HG02678 (cell line): ENCODE data around the gene TGFBR3L.
"Not testable (repeated sequence)": the region's sequence is repeated elsewhere in the genome, so short reads cannot be mapped to it uniquely, and the experiment has no call there.

Source experiments
- ATAC-seq: cut with Tn5 transposase; IDR thresholded peaks from one replicate; pipeline ENCODE4 v1.9.1; 2021; ENCODE audit warnings: mild to moderate bottlenecking, moderate library complexity; ENCODE audit not compliant: unreplicated experiment

Gene TGFBR3L

DNA sequence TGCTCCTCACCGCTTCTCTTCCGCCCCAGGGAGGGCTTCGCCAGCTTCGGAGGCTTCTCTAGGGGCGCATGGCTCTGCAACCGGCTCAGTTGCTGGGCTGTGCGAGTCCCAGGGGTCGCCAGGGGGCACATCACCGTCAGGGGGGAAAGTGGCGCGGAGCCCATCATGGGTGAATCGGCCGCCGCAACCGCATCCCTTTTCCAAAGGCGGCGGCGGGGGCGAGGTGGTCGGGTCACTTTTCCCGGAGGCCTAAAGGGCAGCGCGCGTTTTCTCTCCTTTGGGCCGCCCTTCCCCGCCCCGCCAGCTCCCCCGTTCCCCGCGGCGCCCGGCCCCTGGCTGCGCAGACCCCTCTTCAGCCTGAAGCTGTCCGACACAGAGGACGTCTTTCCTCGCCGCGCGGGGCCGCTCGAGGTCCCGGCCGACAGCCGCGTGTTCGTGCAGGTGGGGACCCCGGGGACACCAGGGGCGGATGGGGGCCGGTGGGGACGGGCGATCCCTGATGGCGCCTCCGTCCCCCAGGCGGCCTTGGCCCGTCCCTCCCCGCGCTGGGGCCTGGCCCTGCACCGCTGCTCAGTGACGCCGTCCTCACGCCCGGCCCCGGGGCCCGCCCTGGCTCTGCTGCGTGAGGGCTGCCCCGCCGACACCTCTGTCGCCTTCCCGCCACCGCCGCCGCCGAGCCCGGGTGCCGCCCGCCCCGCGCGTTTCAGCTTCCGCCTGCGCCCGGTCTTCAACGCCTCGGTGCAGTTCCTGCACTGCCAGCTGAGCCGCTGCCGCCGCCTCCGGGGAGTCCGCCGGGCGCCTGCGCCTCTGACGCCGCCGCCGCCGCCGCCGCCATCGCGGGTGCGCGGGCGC lies 1.7 kb downstream of the TGFBR3L start:
- no peak for ATAC-seq

DNA sequence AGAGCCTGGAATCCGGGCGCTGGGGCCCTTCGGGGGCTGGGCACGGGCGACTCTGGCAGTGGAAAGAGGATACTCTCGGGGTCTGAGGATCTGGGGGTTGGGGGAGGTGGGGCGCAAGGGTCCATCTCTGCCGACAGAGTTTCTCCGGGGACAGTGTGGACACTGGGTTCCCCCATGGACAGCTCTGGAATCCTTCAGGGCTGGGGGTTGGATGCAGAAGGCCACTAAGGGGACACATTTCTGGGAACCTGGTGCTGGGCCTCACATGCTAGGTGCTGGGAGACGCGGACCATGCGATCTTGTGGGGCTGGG lies 2.3 kb downstream of the TGFBR3L start:
- no peak for ATAC-seq

DNA sequence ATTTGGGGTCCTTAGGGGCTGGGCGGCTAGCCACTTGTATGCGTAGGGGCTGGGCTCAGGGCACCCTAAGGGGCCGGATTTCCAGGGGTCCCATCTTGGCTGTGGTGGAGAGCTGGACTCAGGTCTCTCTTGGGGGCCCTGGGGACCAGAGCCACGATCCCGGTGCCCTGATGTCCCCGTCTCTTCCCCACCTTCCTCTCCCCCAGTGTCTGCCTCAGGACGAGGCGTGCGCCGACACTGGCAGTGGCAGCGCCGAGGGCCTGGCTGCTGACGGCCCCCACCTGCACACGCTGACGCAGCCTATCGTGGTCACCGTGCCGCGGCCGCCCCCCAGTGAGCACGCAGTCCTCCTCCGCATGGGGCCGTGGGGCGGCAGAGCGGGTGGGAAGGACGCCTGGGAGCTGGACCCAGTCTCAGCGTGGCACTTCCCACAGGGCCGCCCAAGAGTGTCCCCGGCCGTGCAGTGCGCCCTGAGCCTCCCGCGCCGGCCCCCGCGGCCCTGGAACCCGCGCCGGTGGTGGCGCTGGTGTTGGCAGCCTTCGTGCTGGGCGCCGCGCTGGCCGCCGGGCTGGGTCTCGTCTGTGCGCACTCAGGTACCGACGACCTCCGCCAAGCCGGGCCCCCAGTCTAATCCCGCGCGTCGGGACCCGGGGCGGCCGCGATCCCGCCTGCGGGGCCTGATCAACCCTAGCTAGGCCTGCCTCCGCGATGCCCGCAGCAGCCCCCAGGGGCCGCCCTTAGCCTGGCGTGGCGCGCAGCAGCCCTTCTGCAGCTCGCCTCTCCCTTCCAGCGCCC lies 2.8 kb downstream of the TGFBR3L start:
- ATAC-seq: no peak

DNA sequence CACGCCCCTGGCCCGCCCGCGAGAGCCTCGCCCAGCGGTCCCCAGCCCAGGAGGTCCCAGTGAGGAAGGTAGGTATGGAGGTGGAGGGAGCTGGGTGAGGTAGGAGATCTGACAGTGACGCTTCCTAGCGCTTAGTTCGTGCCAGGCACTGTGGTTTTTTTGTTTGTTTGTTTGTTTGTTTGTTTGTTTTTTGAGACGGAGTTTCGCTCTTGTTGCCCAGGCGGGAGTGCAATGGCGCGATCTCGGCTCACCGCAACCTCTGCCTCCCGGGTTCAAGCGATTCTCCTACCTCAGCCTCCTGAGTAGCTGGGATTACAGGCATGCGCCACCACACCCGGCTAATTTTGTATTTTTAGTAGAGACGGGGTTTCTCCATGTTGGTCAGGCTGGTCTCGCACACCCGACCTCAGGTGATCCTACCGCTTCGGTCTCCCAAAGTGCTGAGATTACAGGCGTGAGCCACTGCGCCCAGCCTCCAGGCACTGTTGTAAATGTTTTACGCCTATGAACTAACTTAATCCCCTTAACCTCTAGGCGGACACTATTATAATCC lies 3.5 kb downstream of the TGFBR3L start:
- not testable (repeated sequence) for ATAC-seq

DNA sequence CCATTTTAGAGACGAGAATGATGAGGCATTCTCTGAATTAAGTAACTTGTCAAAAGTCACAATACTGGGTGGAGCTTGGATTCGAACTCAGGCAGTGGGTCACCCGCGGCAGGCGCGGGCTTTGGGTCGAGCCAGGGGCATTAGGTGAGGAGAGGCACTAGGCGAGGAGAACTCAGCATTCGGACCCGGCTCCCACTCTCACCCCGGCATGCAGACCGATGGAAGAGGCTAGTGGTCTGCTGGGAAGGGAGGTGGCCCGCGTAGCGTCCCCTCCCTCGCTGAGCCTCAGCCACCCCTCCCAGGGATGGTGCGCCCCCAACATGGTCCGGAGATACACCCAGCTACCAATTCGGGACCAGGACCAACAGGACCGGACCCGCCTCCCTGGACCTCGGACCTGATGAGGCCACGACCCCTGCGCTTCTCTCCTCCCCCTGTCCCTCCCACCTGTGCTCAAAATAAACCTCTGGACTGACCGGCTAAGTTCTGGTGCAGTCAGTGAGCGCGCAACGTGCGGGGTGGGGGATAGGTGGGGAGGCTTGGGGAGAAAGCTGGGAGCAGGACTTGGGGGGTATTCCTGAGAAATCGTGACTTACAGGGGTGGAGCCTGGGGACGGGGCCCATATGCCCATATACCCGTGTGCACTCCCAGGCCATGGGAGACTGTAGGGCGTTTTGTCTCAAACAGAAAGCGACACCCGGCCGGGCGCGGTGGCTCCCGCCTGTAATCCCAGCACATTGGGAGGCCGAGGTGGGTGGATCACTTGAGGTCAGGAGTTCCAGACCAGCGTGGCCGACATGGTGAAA lies 4.2 kb downstream of the TGFBR3L start:
- no peak for ATAC-seq

DNA sequence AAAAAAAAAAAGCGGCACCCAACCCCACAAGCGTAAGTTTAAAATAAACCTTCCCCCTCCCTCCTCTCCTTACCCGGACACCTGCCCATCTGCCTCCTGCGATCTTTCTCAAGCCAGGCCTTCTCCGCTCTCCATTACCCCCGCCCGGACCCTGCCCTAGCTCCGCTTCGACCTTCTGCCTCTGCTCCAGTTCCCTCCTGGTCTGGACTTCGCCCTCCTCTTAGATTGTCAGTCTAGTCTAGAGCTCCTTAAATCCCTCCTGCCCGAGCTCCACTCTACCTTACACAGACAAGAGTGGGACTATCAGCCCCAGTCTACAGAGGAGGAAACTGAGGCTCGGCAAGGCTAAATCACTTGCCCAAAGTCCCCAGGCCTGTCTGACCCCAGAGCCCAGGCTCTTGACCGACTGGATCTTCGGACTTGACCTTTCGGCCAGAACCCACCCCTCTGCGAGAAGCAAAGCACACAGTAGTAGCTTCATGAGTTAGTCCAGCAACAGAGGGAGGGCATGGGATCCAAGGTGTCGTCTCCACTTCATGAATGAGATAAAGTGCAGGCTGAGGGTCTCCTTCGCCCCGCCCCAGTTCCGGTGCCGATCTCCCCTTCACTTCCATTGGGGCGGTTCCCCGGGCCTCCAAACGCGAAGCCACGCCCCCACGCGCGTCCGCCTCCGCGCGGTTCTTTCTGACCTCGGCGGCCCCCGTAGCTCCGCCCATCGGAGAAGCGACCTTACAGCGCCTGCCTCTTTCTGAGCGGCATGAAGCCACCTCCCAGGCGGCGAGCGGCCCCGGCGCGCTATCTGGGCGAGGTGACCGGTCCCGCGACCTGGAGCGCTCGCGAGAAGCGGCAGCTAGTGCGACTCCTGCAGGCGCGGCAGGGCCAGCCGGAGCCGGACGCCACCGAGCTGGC lies 5.2 kb downstream of the TGFBR3L start, which contains the start of gene SNAPC2:
SNAPC2 (plus strand) TSS at position 729 of the 909 bp plus-strand sequence; CDS start at position 758, 29 bp downstream.
- peak; percentile 53 for ATAC-seq

DNA sequence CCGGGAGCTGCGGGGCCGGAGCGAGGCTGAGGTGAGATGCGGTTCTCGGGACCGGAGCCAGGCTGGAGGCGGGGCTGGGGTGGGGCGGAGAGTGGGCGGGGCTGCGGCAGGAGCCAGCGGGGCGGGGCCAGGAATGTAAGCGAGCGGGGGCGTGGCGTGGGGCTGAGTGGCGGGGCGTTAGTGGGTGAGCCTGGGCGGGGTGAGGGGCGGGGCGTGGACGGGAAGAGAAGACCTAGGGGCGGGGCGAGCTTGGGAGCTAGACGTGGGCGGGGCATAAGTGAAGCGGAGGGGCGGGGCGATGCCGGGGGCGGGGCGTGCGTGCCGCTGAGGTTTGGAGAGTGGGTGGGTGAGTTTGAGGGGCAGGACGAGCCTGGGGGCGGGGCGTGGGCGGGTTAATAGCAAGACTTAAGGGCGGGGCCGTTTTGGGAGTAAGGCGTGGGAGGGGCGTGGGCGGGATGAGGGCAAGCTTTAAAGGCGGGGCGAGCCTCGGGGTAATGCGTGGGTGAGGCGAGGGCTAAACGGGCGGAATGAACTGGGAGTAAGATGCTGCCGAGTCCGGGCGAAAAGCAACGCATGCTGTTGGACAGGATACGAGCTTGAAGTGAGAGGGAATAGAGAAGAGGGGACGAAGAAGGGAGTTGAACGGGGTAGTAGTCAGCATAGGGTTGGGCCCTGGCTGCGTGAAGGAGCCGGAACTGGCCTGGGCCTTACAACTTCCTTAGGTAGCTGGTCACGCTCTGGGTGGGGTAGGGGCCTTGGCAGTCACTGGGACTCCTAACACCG lies 6.1 kb downstream of the TGFBR3L start:
- ATAC-seq: peak; percentile 54

DNA sequence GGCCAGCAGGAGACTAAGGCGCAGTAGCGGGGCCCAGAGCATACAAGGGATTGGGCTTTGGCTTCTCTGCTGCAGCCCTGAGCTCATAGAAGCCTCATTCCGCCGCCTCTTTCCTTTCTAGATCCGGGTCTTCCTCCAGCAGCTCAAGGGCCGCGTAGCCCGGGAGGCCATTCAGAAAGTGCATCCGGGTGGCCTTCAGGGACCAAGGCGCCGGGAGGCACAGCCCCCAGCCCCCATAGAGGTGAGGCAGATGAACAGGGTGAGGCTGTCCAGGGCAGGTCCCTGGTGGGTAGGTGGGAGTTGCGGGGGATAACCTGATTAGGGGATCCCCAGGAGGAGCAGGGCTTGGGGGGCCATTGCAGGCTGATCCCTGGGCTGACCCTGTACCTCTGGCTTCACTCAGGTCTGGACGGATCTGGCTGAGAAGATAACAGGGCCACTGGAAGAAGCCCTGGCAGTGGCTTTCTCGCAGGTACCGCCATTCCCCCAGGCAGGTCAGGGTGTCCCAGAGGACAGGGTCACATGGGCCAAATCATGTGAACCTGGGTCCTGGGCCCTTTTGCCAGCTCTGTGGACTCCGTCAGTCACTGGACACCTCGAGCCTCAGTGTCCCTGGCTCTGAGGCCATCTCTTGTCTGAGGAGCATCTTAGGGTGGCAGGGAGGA lies 6.8 kb downstream of the TGFBR3L start:
- no peak for ATAC-seq

DNA sequence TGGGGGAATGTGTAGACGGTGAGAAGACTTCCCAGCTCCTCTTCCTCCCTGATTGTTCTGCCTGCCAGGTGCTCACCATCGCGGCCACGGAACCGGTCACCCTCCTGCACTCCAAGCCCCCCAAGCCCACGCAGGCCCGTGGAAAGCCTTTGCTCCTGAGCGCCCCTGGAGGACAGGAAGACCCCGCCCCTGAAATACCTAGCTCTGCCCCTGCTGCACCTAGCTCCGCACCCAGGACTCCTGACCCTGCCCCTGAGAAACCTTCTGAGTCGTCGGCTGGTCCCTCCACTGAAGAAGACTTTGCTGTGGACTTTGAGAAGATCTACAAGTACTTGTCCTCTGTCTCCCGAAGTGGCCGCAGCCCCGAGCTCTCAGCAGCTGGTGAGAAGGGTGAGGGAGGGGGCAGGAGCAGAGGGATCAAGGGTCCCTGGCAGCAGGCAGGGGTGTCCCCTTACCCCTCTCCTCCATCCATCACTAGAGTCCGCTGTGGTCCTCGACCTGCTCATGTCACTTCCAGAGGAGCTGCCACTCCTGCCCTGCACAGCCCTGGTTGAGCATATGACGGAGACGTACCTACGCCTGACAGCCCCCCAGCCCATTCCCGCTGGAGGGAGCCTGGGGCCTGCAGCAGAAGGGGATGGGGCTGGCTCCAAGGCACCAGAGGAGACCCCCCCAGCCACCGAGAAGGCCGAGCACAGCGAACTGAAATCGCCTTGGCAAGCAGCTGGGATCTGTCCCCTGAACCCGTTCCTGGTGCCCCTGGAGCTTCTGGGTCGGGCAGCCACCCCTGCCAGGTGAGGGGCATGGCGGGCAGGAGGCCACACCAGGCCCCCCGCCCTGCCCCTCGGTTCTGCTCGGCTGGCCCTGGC lies 7.6 kb downstream of the TGFBR3L start:
- no peak for ATAC-seq

DNA sequence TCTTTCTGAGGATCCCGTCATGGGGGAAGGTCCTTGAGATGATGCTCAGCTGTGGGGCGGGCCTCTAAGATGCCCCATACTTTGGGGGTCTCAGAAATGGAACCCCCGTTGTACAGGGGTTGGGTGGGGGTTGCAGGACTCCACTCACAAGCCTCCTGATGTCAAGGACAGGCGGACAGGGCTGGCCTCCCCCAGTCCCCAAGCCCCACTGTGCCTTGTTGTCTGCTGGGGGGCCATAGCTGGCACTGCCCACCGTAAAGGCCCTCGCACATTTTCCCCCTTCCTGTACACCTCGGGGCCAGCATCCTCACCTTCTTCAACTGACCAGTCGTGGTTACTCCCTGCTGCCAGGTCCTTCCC lies 8.2 kb downstream of the TGFBR3L start:
- ATAC-seq: no peak

DNA sequence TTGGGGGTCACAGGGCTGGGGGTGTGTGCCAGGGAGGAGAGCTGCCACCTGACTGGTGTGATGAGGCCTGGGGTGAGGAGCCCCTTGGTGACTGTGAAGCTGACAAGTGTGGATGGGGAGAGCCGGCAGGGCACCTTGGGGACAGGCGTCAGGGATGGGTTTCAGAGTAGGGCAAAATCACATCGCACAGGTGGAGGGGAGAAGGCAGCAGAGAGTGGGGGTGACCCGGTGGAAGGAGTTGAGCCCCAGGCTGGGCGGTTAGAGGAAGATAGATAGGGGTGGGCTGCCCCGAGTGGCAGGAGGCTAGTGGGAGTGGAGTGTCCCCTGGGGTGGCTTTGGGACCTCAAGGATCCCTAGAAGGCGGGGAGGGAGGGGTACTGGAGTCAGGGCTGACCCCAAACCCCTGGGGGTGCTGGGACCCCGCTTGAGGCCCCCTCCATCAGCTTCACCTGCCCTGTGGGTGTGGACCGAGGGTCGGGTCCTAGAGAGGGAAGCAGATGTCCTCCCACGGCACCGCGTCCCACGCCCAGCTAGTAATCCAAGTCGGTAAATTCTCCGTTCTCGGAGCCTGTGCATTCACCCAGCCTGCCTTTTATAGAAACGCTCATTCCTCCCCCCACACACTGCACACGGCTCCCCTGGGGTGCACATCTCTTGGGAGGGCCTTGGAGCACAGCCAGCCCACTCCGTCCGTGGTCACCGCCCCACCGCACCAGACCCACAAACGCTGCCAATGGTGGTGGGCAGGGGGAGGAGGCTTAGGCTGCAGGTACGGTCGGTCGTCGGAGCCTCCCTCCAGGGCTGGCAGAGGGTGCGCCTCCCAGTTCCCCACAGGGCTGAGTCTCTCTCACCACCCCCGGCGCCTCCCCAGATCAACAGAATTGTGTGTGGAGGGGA lies 8.9 kb downstream of the TGFBR3L start:
- no peak for ATAC-seq

DNA sequence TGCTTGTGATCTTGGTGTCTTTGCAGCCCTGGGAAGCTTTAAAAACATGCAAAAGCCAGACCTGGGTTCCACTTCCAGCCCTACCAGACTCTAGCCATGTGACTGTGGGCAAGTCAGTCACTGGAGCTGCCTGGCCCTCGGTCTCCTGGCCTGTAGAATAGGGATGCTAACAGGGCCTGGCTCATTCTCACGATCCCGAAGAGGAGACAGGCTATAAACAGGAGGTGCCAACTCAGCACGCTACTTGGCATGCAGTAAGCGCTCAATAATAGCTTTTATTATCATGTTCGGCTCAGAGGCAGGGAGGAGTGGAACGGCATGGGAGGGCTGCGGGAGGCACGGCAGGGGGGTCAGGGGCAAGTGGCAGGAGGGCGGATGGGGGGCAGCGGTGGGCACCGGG lies 9.6 kb downstream of the TGFBR3L start:
- no peak for ATAC-seq

DNA sequence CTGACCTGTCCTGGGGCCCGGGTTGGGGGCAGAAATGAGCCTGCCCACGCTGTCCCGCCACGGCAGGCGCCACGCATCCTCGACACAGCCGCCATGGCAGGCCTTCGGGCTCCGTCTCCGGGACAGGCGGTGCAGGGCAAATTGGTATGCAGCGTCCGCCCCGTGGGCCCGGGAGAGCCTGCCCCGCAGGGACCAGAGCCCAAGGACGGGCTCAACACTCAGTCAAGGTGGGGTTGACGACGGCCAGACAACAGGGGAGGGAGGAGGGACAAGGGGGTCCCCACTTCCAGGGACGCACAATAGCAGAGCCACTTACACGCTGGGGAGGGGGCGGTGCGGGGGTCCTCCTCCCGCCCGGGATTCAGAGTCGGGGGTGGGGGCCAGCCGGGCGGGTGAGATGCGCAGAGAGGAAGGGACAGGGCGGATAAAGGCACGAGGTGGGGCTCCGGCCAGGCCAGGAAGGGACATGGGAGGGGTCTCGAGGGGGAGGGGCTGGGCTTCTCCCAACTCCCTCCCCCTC lies 10.1 kb downstream of the TGFBR3L start:
- no peak for ATAC-seq

DNA sequence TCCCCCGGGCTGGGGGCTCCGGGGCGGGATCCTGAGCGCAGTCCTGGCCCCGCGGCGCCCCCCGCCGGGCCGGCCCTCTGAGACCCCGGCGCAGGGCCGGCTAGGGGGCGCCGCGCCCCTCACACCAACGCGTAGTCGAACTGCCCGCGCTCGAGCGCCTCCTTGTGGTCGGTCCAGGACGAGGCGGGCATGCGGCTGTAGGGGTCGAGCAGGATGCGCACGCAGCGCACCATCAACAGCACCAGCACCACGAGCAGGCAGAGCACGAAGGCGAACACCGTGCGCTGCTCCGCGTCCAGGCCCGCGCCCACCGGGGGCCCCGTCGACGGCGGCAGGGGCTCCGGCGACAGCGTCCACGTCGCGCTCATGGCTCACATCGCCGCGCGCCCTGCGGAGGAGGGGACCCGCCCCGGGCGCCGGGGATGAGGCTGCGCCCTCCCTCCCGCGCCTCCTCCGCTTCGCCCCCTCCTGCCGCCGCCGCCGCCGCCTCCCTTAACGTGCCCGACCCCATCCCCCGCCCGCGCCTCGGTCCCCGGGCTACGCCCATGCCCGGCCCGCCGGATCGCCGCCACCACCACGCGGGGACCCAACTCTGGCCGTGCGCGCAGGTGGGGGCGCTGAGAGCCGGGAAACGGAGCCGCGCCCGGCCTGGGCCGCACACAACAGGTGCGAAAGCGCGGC lies 10.7 kb downstream of the TGFBR3L start:
- ATAC-seq: no peak

DNA sequence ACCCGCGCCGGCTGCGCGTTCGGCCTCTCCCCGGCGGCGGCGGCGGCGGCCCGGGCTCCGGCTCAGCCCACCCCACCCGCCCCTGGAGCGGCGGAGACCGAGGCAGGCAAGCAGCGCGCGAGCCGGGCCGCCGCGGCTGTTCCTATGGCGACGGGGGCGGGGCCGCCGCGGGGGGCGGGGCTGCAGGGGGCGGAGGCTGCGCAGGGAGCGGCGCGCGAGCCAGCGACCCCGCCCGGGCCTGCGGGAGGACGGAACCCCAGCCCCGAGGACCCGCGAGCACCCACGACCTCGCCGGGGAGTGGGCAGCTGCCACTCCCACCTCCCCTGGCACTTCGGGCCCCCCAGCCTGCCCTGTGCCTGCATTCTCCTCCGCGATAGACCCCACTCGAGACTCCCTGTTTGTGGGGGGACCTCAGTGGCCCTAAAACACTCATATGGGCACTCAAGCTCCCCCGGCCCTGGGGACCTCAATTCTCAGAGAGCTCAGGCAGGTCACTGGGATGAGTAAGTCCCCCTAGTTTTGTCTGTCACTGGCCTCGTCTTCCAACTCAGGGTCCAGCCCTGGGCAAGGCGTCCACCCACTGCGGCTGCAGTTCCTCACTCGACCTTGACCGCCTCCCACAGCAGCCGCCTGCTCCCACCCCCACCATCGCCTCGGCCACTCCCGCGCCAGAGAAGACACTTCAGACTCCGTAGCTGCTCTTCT lies 11.5 kb downstream of the TGFBR3L start, which contains the start of gene CTXN1:
CTXN1 (minus strand) TSS at position 115 of the 706 bp plus-strand sequence. CDS start 597 bp downstream, outside the sequence.
- no peak for ATAC-seq
